Measurements from ENCODE around the gene CDKL5.

The CDKL5 gene

DNA sequence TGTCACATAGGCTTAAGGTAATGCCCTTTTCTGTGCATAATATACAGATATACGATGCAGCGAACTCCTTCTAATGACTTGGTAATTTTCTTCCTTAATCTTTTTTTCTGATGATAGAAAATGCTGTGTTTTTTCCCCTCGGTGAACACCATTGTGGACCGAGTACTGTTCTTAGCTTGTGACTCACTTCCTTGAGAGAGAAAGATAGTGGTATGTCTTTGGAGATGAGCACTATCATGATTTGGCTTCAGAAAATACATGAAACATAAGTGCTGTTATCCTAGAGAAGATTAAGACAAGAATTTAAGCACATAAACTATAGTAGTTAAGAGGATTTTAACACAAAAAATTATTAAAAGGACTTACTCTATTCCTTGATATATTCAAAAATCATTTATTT lies 182.6 kb downstream of the CDKL5 start:
- Histone ChIP-seq H3K4me2 (ENCODE audit: low read length) (no peak overlapping the region), H2AFZ (ENCODE audit: low read depth, low read length) (no peak overlapping the region), H3K4me3 (ENCODE audit: low read length) (no peak overlapping the region), H3K4me1 (ENCODE audit: low read length) (no peaks in the 10 kb centered on the region), H3K36me3 (replicated peaks; ENCODE audit: low read depth, low read length) (no peaks in the 10 kb centered on the region), H3K27me3 (ENCODE audit: low read depth, low read length) (no peaks in the 10 kb centered on the region), H3K9ac (ENCODE audit: low read length) (no peak overlapping the region), H3K27ac (ENCODE audit: low read length) (no peak overlapping the region), H3K79me2 (ENCODE audit: low read length) (no peaks in the 10 kb centered on the region), H3K9me3 (ENCODE audit: insufficient read depth, low read length) (no peaks in the 10 kb centered on the region), H4K20me1 (ENCODE audit: insufficient read depth, low read length) (no peaks in the 10 kb centered on the region)
- TF ChIP-seq EZH2phosphoT487 (IDR thresholded peaks at IDR 0.05; ENCODE audit: low read depth): no peak
- TF ChIP-seq, protein P1, sequence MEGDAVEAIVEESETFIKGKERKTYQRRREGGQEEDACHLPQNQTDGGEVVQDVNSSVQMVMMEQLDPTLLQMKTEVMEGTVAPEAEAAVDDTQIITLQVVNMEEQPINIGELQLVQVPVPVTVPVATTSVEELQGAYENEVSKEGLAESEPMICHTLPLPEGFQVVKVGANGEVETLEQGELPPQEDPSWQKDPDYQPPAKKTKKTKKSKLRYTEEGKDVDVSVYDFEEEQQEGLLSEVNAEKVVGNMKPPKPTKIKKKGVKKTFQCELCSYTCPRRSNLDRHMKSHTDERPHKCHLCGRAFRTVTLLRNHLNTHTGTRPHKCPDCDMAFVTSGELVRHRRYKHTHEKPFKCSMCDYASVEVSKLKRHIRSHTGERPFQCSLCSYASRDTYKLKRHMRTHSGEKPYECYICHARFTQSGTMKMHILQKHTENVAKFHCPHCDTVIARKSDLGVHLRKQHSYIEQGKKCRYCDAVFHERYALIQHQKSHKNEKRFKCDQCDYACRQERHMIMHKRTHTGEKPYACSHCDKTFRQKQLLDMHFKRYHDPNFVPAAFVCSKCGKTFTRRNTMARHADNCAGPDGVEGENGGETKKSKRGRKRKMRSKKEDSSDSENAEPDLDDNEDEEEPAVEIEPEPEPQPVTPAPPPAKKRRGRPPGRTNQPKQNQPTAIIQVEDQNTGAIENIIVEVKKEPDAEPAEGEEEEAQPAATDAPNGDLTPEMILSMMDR (IDR thresholded peaks at IDR 0.05; ENCODE audit: low read depth, low read length): no peak

DNA sequence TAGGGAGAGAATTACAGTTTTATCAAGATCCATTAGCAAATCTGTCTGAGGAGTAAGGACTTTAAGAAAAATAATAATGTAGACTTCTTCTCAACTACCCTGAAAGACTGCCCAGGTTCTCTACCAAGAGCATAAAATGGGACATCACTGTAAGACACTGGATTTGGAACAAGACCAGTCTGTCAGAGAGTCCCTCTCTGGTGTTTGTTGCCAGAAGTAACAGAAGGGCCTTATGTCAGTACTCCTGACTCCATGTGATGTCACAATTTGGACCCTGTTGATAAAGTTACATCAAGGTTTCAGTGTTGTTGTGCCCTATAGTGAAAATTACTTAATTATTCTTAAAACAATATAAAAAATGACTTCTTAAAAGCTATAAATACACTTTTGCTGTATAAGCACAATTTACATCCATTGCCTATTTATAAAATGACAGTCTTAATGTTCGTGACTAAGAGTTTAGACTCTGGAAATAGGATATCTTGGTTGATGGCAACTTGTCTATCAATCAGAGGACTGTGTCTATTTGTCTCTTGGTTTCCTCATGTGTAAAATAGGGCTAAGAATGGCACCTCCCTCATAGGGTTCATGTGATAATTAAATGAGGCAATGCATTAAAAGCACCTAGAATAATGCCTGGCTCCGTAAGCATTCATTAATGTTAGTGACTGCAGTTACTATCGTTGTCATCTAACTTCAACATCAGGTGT lies 188.7 kb downstream of the CDKL5 start:
- H3K79me2 ChIP-seq (ENCODE audit: low read length): no peaks in the 10 kb centered on the region
- no peaks in the 10 kb centered on the region for H3K4me1 ChIP-seq (ENCODE audit: low read length)
- no peak overlapping the region for H3K4me3 ChIP-seq (ENCODE audit: low read length)
- H3K36me3 ChIP-seq (replicated peaks; ENCODE audit: low read depth, low read length): no peaks in the 10 kb centered on the region
- H2AFZ ChIP-seq (ENCODE audit: low read depth, low read length): no peak overlapping the region
- H3K9me3 ChIP-seq (ENCODE audit: insufficient read depth, low read length): no peaks in the 10 kb centered on the region
- no peak overlapping the region for H3K4me2 ChIP-seq (ENCODE audit: low read length)
- H3K9ac ChIP-seq (ENCODE audit: low read length): no peak overlapping the region
- no peaks in the 10 kb centered on the region for H4K20me1 ChIP-seq (ENCODE audit: insufficient read depth, low read length)
- H3K27me3 ChIP-seq (ENCODE audit: low read depth, low read length): no peaks in the 10 kb centered on the region
- no peak overlapping the region for H3K27ac ChIP-seq (ENCODE audit: low read length)
- TF ChIP-seq EZH2phosphoT487 (IDR thresholded peaks at IDR 0.05; ENCODE audit: low read depth): no peak
- TF ChIP-seq, protein P1 (IDR thresholded peaks at IDR 0.05; ENCODE audit: low read depth, low read length): no peak

DNA sequence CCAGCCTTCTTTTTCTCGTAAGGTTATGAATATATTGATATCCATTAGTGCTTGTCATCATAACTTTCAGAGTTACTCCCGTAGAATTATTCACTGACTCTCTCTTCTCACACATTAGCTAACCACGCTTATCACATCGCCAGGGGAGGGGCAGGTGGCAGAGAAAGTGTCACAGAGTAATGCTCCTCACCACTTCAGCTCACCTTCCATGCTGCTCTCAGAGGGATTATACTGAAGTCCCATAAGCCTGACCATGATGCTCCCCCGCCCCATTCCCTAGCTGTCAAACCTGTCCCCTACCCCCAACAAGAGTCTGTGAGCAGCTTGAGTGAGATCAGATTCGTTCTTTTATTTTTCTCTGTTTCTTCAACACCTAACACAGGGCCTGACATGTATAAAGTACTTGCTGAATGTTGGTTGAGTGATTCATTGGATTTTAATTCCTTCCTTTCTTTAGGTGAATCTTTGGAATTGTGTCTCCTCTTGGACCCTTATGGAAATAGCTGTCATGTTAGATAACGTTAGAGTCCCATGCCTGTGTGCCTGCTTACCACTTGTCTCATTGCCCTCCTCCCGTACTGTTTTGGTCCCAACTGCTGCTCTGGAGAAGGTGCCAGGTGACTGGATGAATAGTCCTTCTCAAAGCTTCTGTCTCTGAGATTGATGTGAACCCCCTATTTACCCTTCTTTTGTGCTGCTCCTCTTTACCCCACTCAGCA lies 191.4 kb downstream of the CDKL5 start:
- no peak for TF ChIP-seq EZH2phosphoT487 (IDR thresholded peaks at IDR 0.05; ENCODE audit: low read depth)
- TF ChIP-seq, protein P1 (IDR thresholded peaks at IDR 0.05; ENCODE audit: low read depth, low read length): no peak
- Histone ChIP-seq H3K9ac (ENCODE audit: low read length) (no peak overlapping the region), H3K4me2 (ENCODE audit: low read length) (no peak overlapping the region), H3K27me3 (ENCODE audit: low read depth, low read length) (no peaks in the 10 kb centered on the region), H4K20me1 (ENCODE audit: insufficient read depth, low read length) (no peaks in the 10 kb centered on the region), H3K4me3 (ENCODE audit: low read length) (no peak overlapping the region), H3K79me2 (ENCODE audit: low read length) (no peaks in the 10 kb centered on the region), H2AFZ (ENCODE audit: low read depth, low read length) (no peak overlapping the region), H3K27ac (ENCODE audit: low read length) (no peak overlapping the region), H3K4me1 (ENCODE audit: low read length) (no peaks in the 10 kb centered on the region), H3K9me3 (ENCODE audit: insufficient read depth, low read length) (no peaks in the 10 kb centered on the region), H3K36me3 (replicated peaks; ENCODE audit: low read depth, low read length) (no peaks in the 10 kb centered on the region)

DNA sequence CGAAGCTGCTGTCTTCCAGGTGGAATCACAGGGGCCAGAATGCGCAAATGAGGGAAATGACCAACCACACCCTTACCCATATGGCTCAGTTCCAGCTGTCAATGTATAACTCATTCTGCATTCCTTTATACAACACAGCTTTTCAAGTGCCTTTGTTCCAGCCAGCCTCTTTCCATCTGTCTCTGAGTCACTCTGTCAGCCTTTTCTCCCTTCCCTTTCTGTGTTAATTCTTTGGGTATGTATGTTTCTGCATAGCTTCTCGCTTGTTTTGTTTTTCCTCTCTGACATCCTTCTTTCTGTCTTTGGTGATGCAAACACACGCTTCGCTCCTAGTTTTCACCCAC lies 192.0 kb downstream of the CDKL5 start:
- Histone ChIP-seq H3K36me3 (replicated peaks; ENCODE audit: low read depth, low read length) (no peaks in the 10 kb centered on the region), H3K27me3 (ENCODE audit: low read depth, low read length) (no peaks in the 10 kb centered on the region)

More for the DNA sequence above, 192.0 kb downstream of the CDKL5 start:
- no peaks in the 10 kb centered on the region for H3K79me2 ChIP-seq (ENCODE audit: low read length)
- no peak for TF ChIP-seq EZH2phosphoT487 (IDR thresholded peaks at IDR 0.05; ENCODE audit: low read depth)
- TF ChIP-seq, protein P1 (IDR thresholded peaks at IDR 0.05; ENCODE audit: low read depth, low read length): no peak
- no peak overlapping the region for H3K4me3 ChIP-seq (ENCODE audit: low read length)
- H3K9me3 ChIP-seq (ENCODE audit: insufficient read depth, low read length): no peaks in the 10 kb centered on the region
- H2AFZ ChIP-seq (ENCODE audit: low read depth, low read length): no peak overlapping the region
- H3K27ac ChIP-seq (ENCODE audit: low read length): no peak overlapping the region
- H3K9ac ChIP-seq (ENCODE audit: low read length): no peak overlapping the region
- H3K4me1 ChIP-seq (ENCODE audit: low read length): no peaks in the 10 kb centered on the region
- no peak overlapping the region for H3K4me2 ChIP-seq (ENCODE audit: low read length)
- H4K20me1 ChIP-seq (ENCODE audit: insufficient read depth, low read length): no peaks in the 10 kb centered on the region

All from OCI-LY3 (cell line).